Hepatocyte (in vitro differentiated cells): ENCODE measurements around the gene SHC4.

ENCODE experiments used
- EZH2 ChIP-seq: fragments of 200-600 bp; sonication (generic); IDR thresholded peaks from 2 replicates; pipeline ENCODE4 v1.6.1; 2016; ENCODE audit warnings: antibody characterized with exemption, mild to moderate bottlenecking, borderline replicate concordance
- EZH2phosphoT487 ChIP-seq: fragments of 200-600 bp; sonication (generic); IDR thresholded peaks from one replicate; pipeline ENCODE4 v1.6.1; 2018; ENCODE audit warnings: antibody characterized with exemption, mild to moderate bottlenecking, low read depth, moderate library complexity; ENCODE audit not compliant: unreplicated experiment, severe bottlenecking
- TF ChIP-seq, protein P1 (sequence below): fragments of 200-600 bp; sonication (generic); IDR thresholded peaks from 2 replicates; pipeline ENCODE4 v1.5.1; 2016; ENCODE audit warnings: antibody characterized with exemption, mild to moderate bottlenecking; ENCODE audit not compliant: poor library complexity

DNA sequence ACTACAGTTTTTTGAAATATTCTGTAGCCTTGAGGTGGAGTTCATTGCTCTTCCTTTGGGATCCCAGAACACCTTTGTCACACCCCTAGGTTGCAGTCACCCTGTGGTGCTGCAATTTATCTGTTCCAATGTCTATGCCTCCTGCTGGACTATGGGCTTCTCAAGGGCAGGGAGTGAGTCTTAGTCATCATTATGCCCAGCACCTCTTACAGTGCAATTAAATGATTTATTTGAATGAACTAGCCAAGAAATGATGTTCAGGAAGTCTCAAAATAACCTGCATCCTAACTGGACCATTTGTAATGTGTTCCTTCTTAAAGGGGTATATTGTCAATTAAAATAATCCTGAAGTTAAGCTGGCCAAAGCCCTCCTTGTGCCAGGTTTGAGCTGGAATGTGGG is 28.5 kb downstream of the SHC4 start:
- TF ChIP-seq, protein P1, sequence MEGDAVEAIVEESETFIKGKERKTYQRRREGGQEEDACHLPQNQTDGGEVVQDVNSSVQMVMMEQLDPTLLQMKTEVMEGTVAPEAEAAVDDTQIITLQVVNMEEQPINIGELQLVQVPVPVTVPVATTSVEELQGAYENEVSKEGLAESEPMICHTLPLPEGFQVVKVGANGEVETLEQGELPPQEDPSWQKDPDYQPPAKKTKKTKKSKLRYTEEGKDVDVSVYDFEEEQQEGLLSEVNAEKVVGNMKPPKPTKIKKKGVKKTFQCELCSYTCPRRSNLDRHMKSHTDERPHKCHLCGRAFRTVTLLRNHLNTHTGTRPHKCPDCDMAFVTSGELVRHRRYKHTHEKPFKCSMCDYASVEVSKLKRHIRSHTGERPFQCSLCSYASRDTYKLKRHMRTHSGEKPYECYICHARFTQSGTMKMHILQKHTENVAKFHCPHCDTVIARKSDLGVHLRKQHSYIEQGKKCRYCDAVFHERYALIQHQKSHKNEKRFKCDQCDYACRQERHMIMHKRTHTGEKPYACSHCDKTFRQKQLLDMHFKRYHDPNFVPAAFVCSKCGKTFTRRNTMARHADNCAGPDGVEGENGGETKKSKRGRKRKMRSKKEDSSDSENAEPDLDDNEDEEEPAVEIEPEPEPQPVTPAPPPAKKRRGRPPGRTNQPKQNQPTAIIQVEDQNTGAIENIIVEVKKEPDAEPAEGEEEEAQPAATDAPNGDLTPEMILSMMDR, result no peak
- no peak for TF ChIP-seq EZH2phosphoT487
- no peak for TF ChIP-seq EZH2
